Parathyroid adenoma (tissue), 2 donors: ENCODE measurements around the gene SEBOX.
"Not testable (repeated sequence)": the region's sequence is repeated elsewhere in the genome, so short reads cannot be mapped to it uniquely, and the experiment has no call there.

ENCODE experiments used
- H2AFZ ChIP-seq: fragments of 300-600 bp; sonication (generic); one replicate; pipeline ENCODE4 v1.7.0; 2017; ENCODE audit warnings: antibody characterized with exemption, mild to moderate bottlenecking
- H3K27ac ChIP-seq: fragments of 300-600 bp; sonication (generic); one replicate; pipeline ENCODE4 v1.7.0; 2017
- H3K27me3 ChIP-seq: fragments of 300-600 bp; sonication (generic); one replicate; pipeline ENCODE4 v1.7.0; 2017; ENCODE audit warnings: low read length; ENCODE audit not compliant: control insufficient read depth, insufficient read depth
- H3K36me3 ChIP-seq: fragments of 300-600 bp; sonication (generic); one replicate; pipeline ENCODE4 v1.7.0; 2017; ENCODE audit warnings: low read length; ENCODE audit not compliant: control insufficient read depth, insufficient read depth
- H3K4me1 ChIP-seq: fragments of 300-600 bp; sonication (generic); one replicate; pipeline ENCODE4 v1.7.0; 2017; ENCODE audit warnings: control low read depth
- H3K4me2 ChIP-seq: fragments of 300-600 bp; sonication (generic); one replicate; pipeline ENCODE4 v1.7.0; 2017; ENCODE audit warnings: low read length
- H3K4me3 ChIP-seq: fragments of 300-600 bp; sonication (generic); one replicate; pipeline ENCODE4 v1.7.0; 2017; ENCODE audit warnings: low read depth, low read length
- H3K79me2 ChIP-seq: fragments of 300-600 bp; sonication (generic); one replicate; pipeline ENCODE4 v1.7.0; 2017; ENCODE audit warnings: control low read depth
- H3K9ac ChIP-seq: fragments of 300-600 bp; sonication (generic); one replicate; pipeline ENCODE4 v1.7.0; 2017; ENCODE audit warnings: mild to moderate bottlenecking
- H3K9me3 ChIP-seq: fragments of 300-600 bp; sonication (generic); one replicate; pipeline ENCODE4 v1.7.0; 2017; ENCODE audit warnings: low read length; ENCODE audit not compliant: control insufficient read depth
- CTCF ChIP-seq: fragments of 300-600 bp; sonication (generic); IDR thresholded peaks from one replicate; pipeline ENCODE4 v1.7.0; 2017; ENCODE audit warnings: antibody characterized with exemption, mild to moderate bottlenecking
- donor health status: primary hyperparathyroidism.

The SEBOX gene

GRCh38 chr17:28341516-28341915 lies 23.5 kb downstream of the SEBOX start:
- Histone ChIP-seq H3K27me3 (no peaks in the 10 kb centered on the region), H3K4me3 (no peak overlapping the region), H3K4me2 (no peak overlapping the region), H3K9ac (no peak overlapping the region), H3K27ac (no peak overlapping the region), H3K79me2 (peaks cover 11% of the 10 kb centered on the region), H2AFZ (no peak overlapping the region), H3K36me3 (no peaks in the 10 kb centered on the region), H3K4me1 (peaks cover 14% of the 10 kb centered on the region), H3K9me3 (no peaks in the 10 kb centered on the region)
- no peak for TF ChIP-seq CTCF

GRCh38 chr17:28340374-28340773 lies 24.6 kb downstream of the SEBOX start:
- Histone ChIP-seq H3K9ac (no peak overlapping the region), H3K4me3 (no peak overlapping the region), H3K4me1 (peaks cover 3% of the 10 kb centered on the region), H3K36me3 (no peaks in the 10 kb centered on the region), H3K79me2 (peaks cover 13% of the 10 kb centered on the region), H3K9me3 (no peaks in the 10 kb centered on the region), H2AFZ (no peak overlapping the region), H3K4me2 (no peak overlapping the region), H3K27me3 (no peaks in the 10 kb centered on the region), H3K27ac (no peak overlapping the region)
- TF ChIP-seq CTCF, result no peak

GRCh38 chr17:28339431-28339830 lies 25.6 kb downstream of the SEBOX start:
- Histone ChIP-seq H3K9me3 (no peaks in the 10 kb centered on the region), H3K27me3 (no peaks in the 10 kb centered on the region), H3K4me3 (no peak overlapping the region), H3K27ac (no peak overlapping the region), H3K4me2 (no peak overlapping the region), H2AFZ (no peak overlapping the region), H3K4me1 (no peaks in the 10 kb centered on the region), H3K9ac (no peak overlapping the region), H3K36me3 (no peaks in the 10 kb centered on the region), H3K79me2 (peaks cover 20% of the 10 kb centered on the region)
- TF ChIP-seq CTCF, result no peak

GRCh38 chr17:28338769-28339212 lies 26.2 kb downstream of the SEBOX start:
- peaks cover 27% of the 10 kb centered on the region for H3K79me2 ChIP-seq
- H3K36me3 ChIP-seq, H3K9me3 ChIP-seq, H3K4me3 ChIP-seq, H3K4me1 ChIP-seq, H2AFZ ChIP-seq, H3K4me2 ChIP-seq, H3K27me3 ChIP-seq, H3K9ac ChIP-seq: not testable (repeated sequence)
- H3K27ac ChIP-seq, result peak overlapping the region; percentile 24

GRCh38 chr17:28338056-28338768 lies 26.8 kb downstream of the SEBOX start:
- no peak for TF ChIP-seq CTCF
- Histone ChIP-seq H3K79me2 (peaks cover 31% of the 10 kb centered on the region), H3K27me3 (no peaks in the 10 kb centered on the region), H3K36me3 (no peaks in the 10 kb centered on the region), H3K9me3 (no peaks in the 10 kb centered on the region), H3K4me3 (no peak overlapping the region), H2AFZ (no peak overlapping the region), H3K4me2 (no peak overlapping the region), H3K27ac (peak overlapping the region; percentile 66), H3K9ac (no peak overlapping the region), H3K4me1 (no peaks in the 10 kb centered on the region)
